ENCODE measurements around the gene ACSM2A.
"Not testable (repeated sequence)": the region's sequence is repeated elsewhere in the genome, so short reads cannot be mapped to it uniquely, and the experiment has no call there.

The ACSM2A gene

DNA sequence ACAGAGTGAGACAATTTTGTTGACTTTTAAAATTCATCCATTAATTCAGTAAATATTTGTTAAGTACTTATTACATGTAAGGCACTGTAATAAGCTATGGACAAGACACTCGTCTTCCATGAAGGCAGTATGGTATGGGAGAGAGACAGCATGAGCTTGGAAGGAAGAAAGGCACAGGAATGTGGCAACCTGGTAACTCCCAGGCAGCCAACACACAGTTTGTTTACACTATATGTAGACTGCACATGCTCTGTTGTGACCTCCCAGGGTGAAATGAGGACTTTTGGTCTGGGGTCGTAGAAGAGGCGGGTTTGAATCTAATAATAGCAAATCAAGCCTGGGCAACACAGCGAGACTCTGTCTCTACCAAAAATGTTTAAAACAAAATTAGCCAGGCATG is 9.0 kb downstream of the ACSM2A start:
- DNase-seq, result not testable (repeated sequence)

DNA sequence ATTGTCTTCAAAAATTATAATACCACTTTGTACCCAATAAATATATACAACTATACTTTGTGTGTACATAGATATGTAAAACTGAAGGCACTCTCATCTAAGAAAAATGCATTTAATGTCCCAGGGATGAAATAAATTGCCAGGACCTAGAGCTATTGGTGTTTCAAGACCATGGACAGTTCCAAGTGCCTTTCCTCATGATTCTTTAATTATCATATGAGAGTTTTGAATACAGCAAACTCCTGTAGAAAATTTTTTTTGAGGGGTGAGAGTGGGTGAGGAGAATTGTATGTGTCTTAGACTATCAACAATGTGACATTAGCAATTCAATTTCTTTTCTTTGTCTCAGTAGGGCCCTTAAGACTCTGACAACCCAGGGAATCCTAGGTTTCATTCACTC is 17.6 kb downstream of the ACSM2A start:
- DNase-seq, result not testable (repeated sequence)

DNA sequence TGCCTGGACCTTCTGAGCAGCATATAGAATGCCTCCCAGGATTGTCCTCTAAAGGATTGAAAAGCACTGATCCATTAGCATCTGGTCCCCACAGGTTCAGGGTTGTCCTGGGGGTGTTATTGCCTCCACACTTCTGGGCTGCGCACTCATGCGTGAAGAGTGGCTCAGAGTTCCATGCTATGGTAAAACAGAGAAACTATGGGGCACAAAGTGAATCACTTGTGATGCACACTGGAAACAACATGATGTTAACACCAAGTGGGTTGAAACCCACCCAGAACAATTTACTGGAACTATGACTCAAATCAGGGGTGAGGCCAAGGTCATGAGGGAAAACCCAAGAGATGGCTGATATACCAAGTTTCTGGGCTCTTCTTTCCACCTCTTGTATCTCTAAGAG is 18.6 kb downstream of the ACSM2A start:
- not testable (repeated sequence) for DNase-seq

DNA sequence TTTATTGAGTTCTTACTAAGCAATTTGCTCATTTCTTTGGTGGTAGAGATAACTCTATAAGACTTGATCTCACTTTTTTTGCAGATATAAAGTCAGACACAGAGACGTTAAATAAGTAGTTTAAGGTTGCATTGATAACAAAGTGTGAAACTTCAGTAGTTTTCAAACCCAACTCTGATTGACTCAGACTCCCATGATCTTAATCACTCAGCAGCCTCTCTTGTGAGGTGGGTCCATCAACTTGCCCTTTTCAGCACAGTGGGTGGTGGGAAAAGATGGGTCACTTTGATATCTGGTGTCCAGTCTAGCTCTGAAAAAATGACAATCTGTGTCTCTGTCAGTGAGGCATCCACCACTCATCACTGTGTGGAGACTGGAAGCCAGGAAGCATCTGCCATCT is 19.4 kb downstream of the ACSM2A start:
- not testable (repeated sequence) for DNase-seq

DNA sequence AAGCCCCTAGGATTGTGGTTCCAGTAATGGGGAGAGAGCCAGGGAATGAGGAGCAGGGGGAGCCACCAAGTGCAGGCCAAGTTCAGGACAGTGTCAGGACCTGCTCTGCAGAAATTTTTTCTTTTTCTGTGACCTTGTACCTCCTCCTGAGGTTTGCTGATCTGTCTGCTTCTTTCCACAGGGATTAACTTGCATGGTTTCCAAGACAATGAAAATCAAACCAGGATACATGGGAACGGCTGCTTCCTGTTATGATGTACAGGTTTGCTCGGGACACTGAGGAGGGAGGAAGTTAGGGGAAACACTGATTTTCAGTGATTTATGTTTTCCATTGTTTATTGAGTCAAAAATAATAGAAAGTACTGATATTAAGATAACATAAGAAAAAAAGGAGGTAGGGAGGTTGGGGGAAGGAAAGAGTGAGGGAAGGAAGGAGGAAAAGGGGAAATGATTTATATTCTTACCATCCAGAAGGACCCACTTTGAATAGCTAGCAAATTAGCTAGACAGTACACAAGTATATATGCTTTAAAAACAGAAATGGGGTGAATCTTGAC is 25.9 kb downstream of the ACSM2A start:
- not testable (repeated sequence) for DNase-seq

DNA sequence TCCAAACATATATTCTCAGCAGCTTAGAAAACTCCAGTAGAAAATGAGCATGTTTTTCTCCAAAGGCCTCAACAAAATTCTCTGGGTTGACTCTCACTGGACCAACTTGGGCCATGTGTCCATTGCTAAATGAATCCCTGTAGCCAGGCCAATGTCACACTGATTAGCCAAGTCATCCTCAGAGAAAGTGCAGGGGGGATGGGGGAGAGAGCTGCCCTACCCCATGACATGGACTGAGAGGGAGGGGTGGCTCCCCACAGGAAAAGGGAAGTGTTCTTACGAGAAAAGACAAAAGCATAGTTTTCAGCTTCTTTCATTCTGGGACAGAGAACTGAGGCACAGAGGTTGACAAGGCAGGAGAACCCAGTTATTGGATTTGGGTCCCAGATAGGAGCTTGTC is 32.7 kb downstream of the ACSM2A start:
- not testable (repeated sequence) for DNase-seq

DNA sequence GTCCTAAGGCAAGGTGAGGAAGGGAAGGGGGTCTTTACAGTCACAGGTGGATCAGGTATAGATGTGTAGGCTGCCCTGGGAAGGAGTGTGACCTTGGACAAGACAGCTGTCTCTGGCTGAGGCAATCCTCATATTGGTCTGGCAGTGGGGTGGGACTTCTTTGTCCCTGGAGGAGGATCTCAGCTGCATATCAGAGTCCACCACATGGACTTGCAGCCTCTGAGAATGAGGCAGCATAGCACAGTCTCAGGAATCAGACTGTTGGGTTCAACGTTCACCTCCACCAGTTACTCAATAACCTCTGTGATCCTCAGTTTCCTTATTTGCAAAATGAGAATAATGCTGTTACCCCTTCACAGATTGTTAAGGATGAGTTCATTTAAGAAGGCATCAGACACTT is 33.4 kb downstream of the ACSM2A start:
- DNase-seq, result no peak

DNA sequence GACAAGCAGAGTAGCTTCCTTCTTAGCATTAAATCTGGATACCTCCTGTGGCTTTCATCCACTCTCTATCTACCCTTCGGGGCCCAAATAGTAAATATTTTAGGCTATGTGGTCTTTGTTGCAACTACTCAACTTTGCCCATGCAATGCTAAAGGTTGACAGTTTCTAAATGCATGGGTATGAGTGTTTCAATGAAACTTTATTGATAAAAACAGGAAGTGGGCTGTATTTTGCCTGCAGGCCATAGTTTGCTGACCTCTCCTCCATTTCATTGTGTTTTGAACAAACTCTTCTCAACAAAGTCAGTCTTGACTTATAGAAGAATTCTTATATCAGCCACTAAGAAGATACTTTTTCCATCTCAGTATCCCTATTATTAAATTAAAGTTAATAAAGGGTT is 34.1 kb downstream of the ACSM2A start:
- no peak for DNase-seq

DNA sequence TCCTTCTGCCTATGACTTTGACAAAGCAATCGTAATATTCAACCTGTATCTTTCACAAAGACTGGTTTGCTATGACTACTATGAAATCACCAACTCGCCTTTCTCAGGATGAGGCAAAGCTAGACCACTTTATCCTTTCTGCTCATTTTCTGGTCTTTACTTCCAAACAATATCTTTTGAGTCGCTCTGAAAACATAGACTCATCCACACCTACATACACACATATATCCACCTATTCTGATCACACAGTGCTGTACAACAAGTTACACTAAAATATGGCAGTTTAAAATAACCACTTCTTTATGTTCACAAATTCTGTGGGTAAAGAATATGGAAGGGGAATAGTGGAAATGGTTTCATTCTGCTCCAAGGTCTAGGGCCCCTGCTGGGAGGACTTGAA is 39.7 kb downstream of the ACSM2A start:
- DNase-seq, result not testable (repeated sequence)

DNA sequence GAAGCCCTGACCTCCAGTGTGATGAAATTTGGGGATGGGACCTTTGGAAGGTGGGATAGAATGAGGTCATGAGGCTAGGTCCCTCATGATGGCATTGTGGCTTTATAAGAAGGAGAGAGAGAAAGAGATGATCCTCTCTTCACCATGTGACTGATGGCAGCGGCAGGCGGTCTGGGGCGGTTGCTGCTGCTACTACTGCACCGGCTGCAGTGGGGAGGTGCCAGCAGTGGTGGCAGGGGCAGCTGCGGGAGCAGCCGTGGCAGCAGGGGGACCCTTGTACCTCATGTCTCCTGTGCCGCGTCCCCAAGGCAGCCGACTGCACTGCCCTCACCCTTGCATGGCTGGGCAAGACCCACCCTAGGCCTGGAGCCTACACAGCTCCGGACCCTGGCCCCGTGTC is 40.1 kb downstream of the ACSM2A start:
- DNase-seq, result not testable (repeated sequence)

DNA sequence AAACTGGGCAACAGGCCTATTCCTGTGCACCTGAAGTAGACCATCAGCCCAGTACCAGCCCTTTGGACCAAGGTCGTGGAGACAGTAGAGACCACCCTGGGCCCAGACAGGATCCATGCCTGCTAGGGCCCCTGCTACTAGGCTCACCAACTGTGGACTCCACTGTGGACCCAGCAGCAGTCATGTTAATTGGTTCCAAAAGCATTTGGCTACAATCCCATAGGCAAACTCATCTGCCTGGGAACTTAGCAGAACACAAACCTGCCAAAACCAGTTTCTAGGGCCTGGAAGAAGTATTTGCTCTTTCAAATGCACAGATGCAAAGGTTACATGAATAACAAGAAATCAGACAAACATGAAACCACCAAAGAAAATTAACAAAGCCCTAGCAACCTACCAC is 53.1 kb downstream of the ACSM2A start:
- no peak for DNase-seq

DNA sequence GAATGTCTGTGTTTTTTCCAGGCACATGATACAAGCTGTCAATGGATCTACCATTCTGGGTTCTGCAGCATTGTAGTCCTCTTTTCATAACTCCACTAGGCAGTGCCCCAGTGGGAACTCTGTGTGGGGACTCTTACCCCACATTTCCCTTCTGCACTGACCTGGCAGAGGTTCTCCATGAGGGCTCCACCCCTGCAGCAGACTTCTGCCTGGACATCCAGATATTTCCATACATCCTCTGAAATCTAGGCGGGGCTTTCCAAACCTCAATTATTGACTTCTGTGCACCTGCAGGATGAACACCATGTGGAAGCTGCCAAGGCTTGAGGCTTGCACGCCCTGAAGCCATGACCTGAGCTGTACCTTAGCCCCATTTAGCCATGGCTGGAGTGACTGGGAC is 56.0 kb downstream of the ACSM2A start:
- no peak for DNase-seq

DNA sequence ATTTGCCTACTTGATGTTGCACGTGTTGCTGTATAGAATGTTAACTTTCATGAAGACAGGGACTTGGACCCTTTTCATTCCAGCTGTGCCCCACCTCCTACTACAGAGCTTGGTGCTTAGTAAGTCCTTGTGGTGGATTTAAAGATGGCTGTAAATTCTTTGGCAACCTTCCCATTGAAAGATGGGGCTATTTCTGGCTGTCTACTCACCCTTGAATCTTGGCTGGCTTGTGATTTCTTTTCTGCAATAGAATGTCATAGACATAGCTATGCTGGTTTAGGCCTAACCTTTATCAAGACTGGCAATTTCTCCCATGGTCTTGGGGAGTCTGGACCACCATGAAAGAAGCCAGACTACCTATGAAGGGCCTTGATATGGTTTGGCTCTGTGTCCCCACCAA is 59.0 kb downstream of the ACSM2A start:
- DNase-seq, result no peak

DNA sequence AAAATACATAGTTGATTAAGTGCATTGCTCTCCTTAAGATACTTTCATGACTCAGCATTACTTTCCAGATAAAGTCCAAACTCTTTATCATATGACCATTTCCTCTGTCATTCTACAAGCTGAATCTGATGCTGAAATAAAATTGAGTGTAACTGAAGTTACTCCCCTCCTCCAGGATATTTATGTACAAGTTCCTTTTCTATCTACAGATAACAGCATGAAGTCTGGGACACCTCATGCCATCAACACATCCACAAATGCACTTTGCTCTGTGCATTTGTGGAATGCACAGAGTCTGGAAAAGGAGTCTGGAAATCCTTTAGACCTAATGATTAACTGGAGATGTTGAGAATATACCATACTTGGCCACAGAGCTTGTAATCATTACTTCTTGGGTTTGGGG is 64.4 kb downstream of the ACSM2A start:
- DNase-seq, result no peak

DNA sequence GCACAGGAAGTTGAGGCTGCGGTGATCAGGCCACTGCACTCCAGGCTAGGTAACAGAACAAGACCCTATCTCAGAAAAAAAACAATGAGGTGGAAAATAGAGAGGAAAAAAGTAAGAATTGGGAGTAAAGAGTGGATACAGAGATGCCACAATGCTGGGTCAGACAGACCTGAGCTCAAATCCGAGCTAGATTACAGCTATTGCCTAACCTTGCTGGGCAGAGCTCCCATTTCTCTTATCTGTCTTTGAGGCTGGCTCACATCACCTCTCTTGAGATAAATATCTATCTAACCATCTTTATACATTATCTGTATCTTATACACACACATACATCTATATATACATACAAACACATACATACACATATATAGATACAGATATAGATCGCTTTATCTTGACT is 65.8 kb downstream of the ACSM2A start:
- no peak for DNase-seq

DNA sequence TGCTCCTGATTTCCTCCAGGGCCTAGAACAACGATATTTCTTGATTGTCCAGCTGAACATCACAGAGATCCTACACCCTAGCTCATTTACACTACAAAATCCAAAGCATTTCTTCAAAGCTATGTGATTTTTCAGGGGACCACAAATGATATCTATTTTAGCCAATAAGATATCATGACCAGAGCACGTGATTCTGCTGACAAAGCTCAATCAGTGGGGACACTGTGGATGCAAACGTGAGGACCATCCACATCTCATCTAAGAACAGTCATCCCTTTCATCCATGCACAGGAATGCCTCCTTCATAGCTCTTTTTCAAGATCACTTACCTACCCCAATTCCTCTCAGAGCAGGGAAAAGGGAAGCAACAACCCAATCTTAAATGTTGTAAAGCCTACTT is 67.9 kb downstream of the ACSM2A start:
- DNase-seq, result no peak

DNA sequence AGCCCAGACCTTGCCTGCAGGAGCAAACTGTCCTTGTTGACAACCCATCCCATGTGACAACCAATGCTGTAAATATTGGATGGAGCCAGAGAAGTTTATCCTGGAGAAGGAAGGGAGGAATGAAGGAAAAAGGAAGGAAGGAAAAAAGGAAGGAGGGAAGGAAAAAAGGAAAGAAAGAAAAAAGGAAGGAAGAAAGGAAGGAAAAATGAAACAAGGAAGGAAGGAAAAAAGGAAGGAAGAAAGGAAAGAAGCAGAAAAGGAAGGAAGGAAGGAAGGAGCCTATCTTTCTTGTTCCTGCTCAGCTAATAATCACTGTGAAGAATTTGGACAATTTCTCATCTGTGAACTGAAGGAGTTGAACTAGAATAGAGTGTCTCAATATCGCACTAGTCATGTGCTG is 68.8 kb downstream of the ACSM2A start:
- DNase-seq, result no peak

DNA sequence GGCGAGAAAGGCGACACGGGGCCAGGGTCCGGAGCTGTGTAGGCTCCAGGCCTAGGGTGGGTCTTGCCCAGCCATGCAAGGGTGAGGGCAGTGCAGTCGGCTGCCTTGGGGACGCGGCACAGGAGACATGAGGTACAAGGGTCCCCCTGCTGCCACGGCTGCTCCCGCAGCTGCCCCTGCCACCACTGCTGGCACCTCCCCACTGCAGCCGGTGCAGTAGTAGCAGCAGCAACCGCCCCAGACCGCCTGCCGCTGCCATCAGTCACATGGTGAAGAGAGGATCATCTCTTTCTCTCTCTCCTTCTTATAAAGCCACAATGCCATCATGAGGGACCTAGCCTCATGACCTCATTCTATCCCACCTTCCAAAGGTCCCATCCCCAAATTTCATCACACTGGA is 80.5 kb downstream of the ACSM2A start:
- DNase-seq, result not testable (repeated sequence)

DNA sequence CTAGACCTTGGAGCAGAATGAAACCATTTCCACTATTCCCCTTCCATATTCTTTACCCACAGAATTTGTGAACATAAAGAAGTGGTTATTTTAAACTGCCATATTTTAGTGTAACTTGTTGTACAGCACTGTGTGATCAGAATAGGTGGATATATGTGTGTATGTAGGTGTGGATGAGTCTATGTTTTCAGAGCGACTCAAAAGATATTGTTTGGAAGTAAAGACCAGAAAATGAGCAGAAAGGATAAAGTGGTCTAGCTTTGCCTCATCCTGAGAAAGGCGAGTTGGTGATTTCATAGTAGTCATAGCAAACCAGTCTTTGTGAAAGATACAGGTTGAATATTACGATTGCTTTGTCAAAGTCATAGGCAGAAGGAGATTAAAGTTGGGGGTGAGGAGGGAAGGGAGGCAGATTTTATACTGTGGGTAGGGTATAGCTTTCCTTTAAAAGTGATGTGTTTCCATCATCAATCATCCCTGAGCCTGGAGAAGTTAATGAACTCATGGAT is 81.0 kb downstream of the ACSM2A start:
- DNase-seq, result not testable (repeated sequence)

DNA sequence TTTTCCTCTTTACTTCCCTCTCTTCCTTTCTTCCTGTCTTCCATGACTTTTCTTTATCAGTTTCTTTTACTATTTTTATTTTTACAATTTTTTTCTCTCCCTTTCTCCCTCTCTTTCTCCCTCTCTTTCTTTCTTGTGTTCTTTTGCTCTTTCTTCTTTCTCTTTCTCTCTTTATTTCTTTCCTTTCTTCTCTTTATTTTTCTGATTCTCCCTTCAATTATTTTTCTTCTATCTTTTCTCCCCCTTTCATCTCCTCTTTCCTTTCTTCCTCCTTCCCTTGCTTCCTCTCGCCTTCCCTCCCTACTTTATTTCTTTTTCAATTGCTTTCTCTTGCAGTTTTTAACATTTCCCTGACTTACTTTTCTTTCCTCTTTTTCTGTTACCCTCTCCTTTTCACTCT is 85.3 kb downstream of the ACSM2A start:
- DNase-seq, result not testable (repeated sequence)
